VCaP (cell line): ENCODE data around the gene APCDD1L.

ENCODE experiments used
- H3K27ac ChIP-seq: fragments of 450-650 bp; 2 replicates; pipeline ENCODE4 v1.5.1; 2017
- CTCF ChIP-seq: fragments of 450-650 bp; conservative IDR thresholded peaks from 2 replicates; pipeline ENCODE4 v1.5.1; 2017; ENCODE audit warnings: mild to moderate bottlenecking, moderate library complexity

Gene APCDD1L

GRCh38 chr20:58473453-58474425 lies 41.5 kb downstream of the APCDD1L start:
- TF ChIP-seq CTCF = no peak
- H3K27ac ChIP-seq = no peak overlapping the region

GRCh38 chr20:58472273-58473018 lies 42.8 kb downstream of the APCDD1L start:
- H3K27ac ChIP-seq = no peak overlapping the region
- no peak for TF ChIP-seq CTCF

- no peak for TF ChIP-seq CTCF
- H3K27ac ChIP-seq = no peak overlapping the region
Observed at GRCh38 chr20:58471193-58472164, 43.7 kb downstream of the APCDD1L start.

GRCh38 chr20:58470336-58471192 lies 44.6 kb downstream of the APCDD1L start:
- TF ChIP-seq CTCF = no peak
- H3K27ac ChIP-seq = no peak overlapping the region

GRCh38 chr20:58469616-58470015 lies 45.6 kb downstream of the APCDD1L start:
- TF ChIP-seq CTCF = no peak
- H3K27ac ChIP-seq = no peak overlapping the region

- peak overlapping the region; percentile 20; the same call in 1 of the 2 replicates for H3K27ac ChIP-seq
- TF ChIP-seq CTCF = no peak
Observed at GRCh38 chr20:58467572-58468527, 47.3 kb downstream of the APCDD1L start.
